Activated T-helper 2 cell treated with anti-CD3 and anti-CD28 coated beads, Interferon-gamma antibody, Interleukin-2, Interleukin-4, amounts not matched to agents 10 μg/mL and 5 μg/mL and 100 μg/mL, durations not matched to agents 14 hours and 24 hours and 36 hours (primary cell): ENCODE data around the gene MYCBPAP. TPM values are rescaled to one million over a fixed set of nuclear protein-coding genes. Genes with fewer than 3 reads are reported as not detected.

ENCODE experiments used
- DNase-seq: peaks from one replicate; pipeline ENCODE4 v3.0.0; 2021; ENCODE audit warnings: low spot score
- H3K27ac Mint-ChIP-seq: one replicate; pipeline ENCODE4 v1.8.0; 2021; ENCODE audit warnings: mixed read lengths
- H3K27me3 Mint-ChIP-seq: one replicate; pipeline ENCODE4 v1.8.0; 2021; ENCODE audit warnings: low read depth, mixed read lengths
- H3K36me3 Mint-ChIP-seq: one replicate; pipeline ENCODE4 v1.8.0; 2021; ENCODE audit warnings: low read depth, mixed read lengths
- H3K4me1 Mint-ChIP-seq: one replicate; pipeline ENCODE4 v1.8.0; 2021; ENCODE audit warnings: low read depth, mixed read lengths
- H3K4me3 Mint-ChIP-seq: one replicate; pipeline ENCODE4 v1.8.0; 2021; ENCODE audit warnings: low read depth, mild to moderate bottlenecking, moderate library complexity, mixed read lengths
- H3K9me3 Mint-ChIP-seq: one replicate; pipeline ENCODE4 v1.8.0; 2021; ENCODE audit warnings: mixed read lengths
- intact Hi-C: fragments of 100-400 bp; cut with micrococcal nuclease; formaldehyde crosslinking; loops from one replicate; pipeline ENCODE4 v1.15.1; 2023
- total RNA-seq: library from RNA; stranded (reverse); gene quantifications from 2 replicates; pipeline ENCODE4 v1.2.3, GENCODE V29; 2022

MYCBPAP gene
- total RNA-seq, 1 donor from 2014 or later, result 3.1 TPM

GRCh38 chr17:50562242-50563091 is 54.2 kb downstream of the MYCBPAP start:
- Mint-ChIP-seq H3K4me3 (peak overlapping the region; percentile 26), H3K27ac (no peak overlapping the region), H3K4me1 (peaks cover 15% of the 10 kb centered on the region), H3K36me3 (no peaks in the 10 kb centered on the region), H3K9me3 (no peaks in the 10 kb centered on the region), H3K27me3 (peaks cover 67% of the 10 kb centered on the region)
- DNase-seq, result no peak
- intact Hi-C loops, result no loop called here

- H3K9me3 Mint-ChIP-seq, result no peaks in the 10 kb centered on the region
- peaks cover 66% of the 10 kb centered on the region for H3K27me3 Mint-ChIP-seq
- H3K27ac Mint-ChIP-seq, result no peak overlapping the region
- no peak overlapping the region for H3K4me3 Mint-ChIP-seq
- H3K4me1 Mint-ChIP-seq, result peaks cover 15% of the 10 kb centered on the region
- intact Hi-C loops, result no loop called here
- H3K36me3 Mint-ChIP-seq, result no peaks in the 10 kb centered on the region
- DNase-seq, result no peak
Measured at GRCh38 chr17:50563092-50563511, 54.9 kb downstream of the MYCBPAP start.

- no peak for DNase-seq
- no peak overlapping the region for H3K4me3 Mint-ChIP-seq
- H3K36me3 Mint-ChIP-seq, result no peaks in the 10 kb centered on the region
- H3K4me1 Mint-ChIP-seq, result peaks cover 11% of the 10 kb centered on the region
- intact Hi-C loops, result no loop called here
- H3K27me3 Mint-ChIP-seq, result peaks cover 53% of the 10 kb centered on the region
- H3K27ac Mint-ChIP-seq, result no peak overlapping the region
- no peaks in the 10 kb centered on the region for H3K9me3 Mint-ChIP-seq
Measured at GRCh38 chr17:50564916-50565315, 56.7 kb downstream of the MYCBPAP start.

- peaks cover 8% of the 10 kb centered on the region for H3K4me1 Mint-ChIP-seq
- no peak overlapping the region for H3K4me3 Mint-ChIP-seq
- peaks cover 50% of the 10 kb centered on the region for H3K27me3 Mint-ChIP-seq
- H3K9me3 Mint-ChIP-seq, result no peaks in the 10 kb centered on the region
- no peak overlapping the region for H3K27ac Mint-ChIP-seq
- intact Hi-C loops, result no loop called here
- no peaks in the 10 kb centered on the region for H3K36me3 Mint-ChIP-seq
- no peak for DNase-seq
Measured at GRCh38 chr17:50565402-50566350, 57.4 kb downstream of the MYCBPAP start.

- Mint-ChIP-seq H3K36me3 (no peaks in the 10 kb centered on the region), H3K4me3 (no peak overlapping the region), H3K4me1 (peaks cover 8% of the 10 kb centered on the region), H3K27me3 (peaks cover 52% of the 10 kb centered on the region), H3K27ac (no peak overlapping the region), H3K9me3 (no peaks in the 10 kb centered on the region)
- DNase-seq, result no peak
- intact Hi-C loops, result no loop called here
Measured at GRCh38 chr17:50566886-50567285, 58.6 kb downstream of the MYCBPAP start.

GRCh38 chr17:50568659-50569058 is 60.4 kb downstream of the MYCBPAP start:
- intact Hi-C loops, result no loop called here
- Mint-ChIP-seq H3K27me3 (peaks cover 38% of the 10 kb centered on the region), H3K4me1 (peaks cover 4% of the 10 kb centered on the region), H3K4me3 (no peak overlapping the region), H3K36me3 (no peaks in the 10 kb centered on the region), H3K27ac (no peak overlapping the region), H3K9me3 (no peaks in the 10 kb centered on the region)
- no peak for DNase-seq

- H3K4me1 Mint-ChIP-seq, result peaks cover 4% of the 10 kb centered on the region
- no peak for DNase-seq
- no peaks in the 10 kb centered on the region for H3K36me3 Mint-ChIP-seq
- H3K27me3 Mint-ChIP-seq, result peaks cover 31% of the 10 kb centered on the region
- no peak overlapping the region for H3K4me3 Mint-ChIP-seq
- intact Hi-C loops, result no loop called here
- no peak overlapping the region for H3K27ac Mint-ChIP-seq
- H3K9me3 Mint-ChIP-seq, result no peaks in the 10 kb centered on the region
Measured at GRCh38 chr17:50569592-50569991, 61.4 kb downstream of the MYCBPAP start.

- Mint-ChIP-seq H3K27me3 (peaks cover 26% of the 10 kb centered on the region), H3K27ac (no peak overlapping the region), H3K4me3 (no peak overlapping the region), H3K36me3 (no peaks in the 10 kb centered on the region), H3K9me3 (no peaks in the 10 kb centered on the region), H3K4me1 (peaks cover 3% of the 10 kb centered on the region)
- intact Hi-C loops, result no loop called here
- no peak for DNase-seq
Measured at GRCh38 chr17:50570032-50570431, 61.8 kb downstream of the MYCBPAP start.

GRCh38 chr17:50570528-50570927 is 62.3 kb downstream of the MYCBPAP start:
- no peak for DNase-seq
- H3K36me3 Mint-ChIP-seq, result no peaks in the 10 kb centered on the region
- no peak overlapping the region for H3K27ac Mint-ChIP-seq
- intact Hi-C loops, result no loop called here
- peaks cover 23% of the 10 kb centered on the region for H3K27me3 Mint-ChIP-seq
- no peak overlapping the region for H3K4me3 Mint-ChIP-seq
- peaks cover 2% of the 10 kb centered on the region for H3K4me1 Mint-ChIP-seq
- no peaks in the 10 kb centered on the region for H3K9me3 Mint-ChIP-seq

- Mint-ChIP-seq H3K4me3 (no peak overlapping the region), H3K27ac (no peak overlapping the region), H3K27me3 (peaks cover 13% of the 10 kb centered on the region), H3K9me3 (no peaks in the 10 kb centered on the region), H3K4me1 (no peaks in the 10 kb centered on the region), H3K36me3 (no peaks in the 10 kb centered on the region)
- intact Hi-C loops, result no loop called here
- DNase-seq, result no peak
Measured at GRCh38 chr17:50571681-50572080, 63.4 kb downstream of the MYCBPAP start.

GRCh38 chr17:50572541-50572940 is 64.3 kb downstream of the MYCBPAP start:
- H3K36me3 Mint-ChIP-seq, result no peaks in the 10 kb centered on the region
- H3K27ac Mint-ChIP-seq, result no peak overlapping the region
- H3K9me3 Mint-ChIP-seq, result no peaks in the 10 kb centered on the region
- intact Hi-C loops, result no loop called here
- peaks cover 7% of the 10 kb centered on the region for H3K27me3 Mint-ChIP-seq
- DNase-seq, result no peak
- no peak overlapping the region for H3K4me3 Mint-ChIP-seq
- no peaks in the 10 kb centered on the region for H3K4me1 Mint-ChIP-seq

- no peak for DNase-seq
- Mint-ChIP-seq H3K27me3 (peaks cover 6% of the 10 kb centered on the region), H3K27ac (no peak overlapping the region), H3K9me3 (no peaks in the 10 kb centered on the region), H3K4me3 (no peak overlapping the region), H3K36me3 (no peaks in the 10 kb centered on the region), H3K4me1 (no peaks in the 10 kb centered on the region)
- intact Hi-C loops, result no loop called here
Measured at GRCh38 chr17:50573866-50574611, 65.8 kb downstream of the MYCBPAP start.
